ENCODE results near the gene PRRC2A. TPM values are rescaled to one million over a fixed set of nuclear protein-coding genes. Genes with fewer than 3 reads are reported as not detected.

Gene PRRC2A
- polyA plus RNA-seq, 1 donor from 2014 or later = 39.9 TPM

DNA sequence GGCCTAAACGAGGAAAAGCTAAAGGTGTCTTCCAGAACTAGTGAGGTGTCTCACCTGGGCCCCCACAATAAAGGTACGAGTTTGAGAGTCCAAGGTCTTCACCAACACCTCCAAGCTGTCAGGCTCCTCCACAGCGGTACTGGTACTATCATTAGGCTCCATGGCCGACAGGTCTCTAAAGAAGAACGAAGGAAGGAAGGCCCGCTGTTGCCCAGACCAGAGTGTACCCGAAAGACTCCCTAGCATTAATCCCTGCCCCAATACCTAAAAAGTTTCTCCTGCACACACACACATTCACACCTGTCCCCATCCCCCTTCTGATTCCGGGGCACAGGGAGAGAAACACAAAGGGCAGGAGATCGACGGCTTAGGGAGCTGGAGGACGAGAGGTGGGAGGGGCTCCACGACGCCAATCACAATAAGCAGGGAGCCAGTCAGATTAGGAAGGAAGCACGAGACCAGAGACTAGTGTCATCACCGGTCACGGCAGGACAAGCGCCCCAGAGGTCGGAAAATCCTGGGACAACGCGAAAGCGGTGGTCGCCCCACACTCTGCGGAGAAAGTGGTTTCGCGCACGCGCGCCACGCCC lies 31.2 kb downstream of the PRRC2A start:
- Histone ChIP-seq H3K9me3 (ENCODE audit: low read length) (no peaks in the 10 kb centered on the region), H3K27me3 (ENCODE audit: insufficient read depth, low read depth, low read length) (no peaks in the 10 kb centered on the region), H3K36me3 (ENCODE audit: insufficient read depth, low read length) (no peaks in the 10 kb centered on the region), H3K9ac (ENCODE audit: low read length) (peak overlapping the region; percentile 90), H4K20me1 (ENCODE audit: insufficient read depth) (no peaks in the 10 kb centered on the region), H3K79me2 (replicated peaks; ENCODE audit: insufficient read depth, low read length) (peaks cover 31% of the 10 kb centered on the region), H3K27ac (ENCODE audit: low read length) (peak overlapping the region; percentile 98), H3K9me2 (ENCODE audit: insufficient read depth, low read length) (no peaks in the 10 kb centered on the region), H3K4me3 (ENCODE audit: low read length) (peak overlapping the region; percentile 72), H2AFZ (ENCODE audit: low read depth, low read length) (peak overlapping the region; percentile 56), H3K4me2 (ENCODE audit: low read length) (peak overlapping the region; percentile 99), H3F3A (ENCODE audit: insufficient read depth, low read length, poor library complexity, severe bottlenecking) (peaks cover 3% of the 10 kb centered on the region)
- no peak for TF ChIP-seq EP300 (conservative IDR thresholded peaks at IDR 0.05; ENCODE audit: poor library complexity, severe bottlenecking)
- TF ChIP-seq POLR2AphosphoS5 (IDR thresholded peaks at IDR 0.05) = peak; percentile 67
- peak; percentile 65 for TF ChIP-seq TAF1 (IDR thresholded peaks at IDR 0.05; ENCODE audit: low read depth)
- TF ChIP-seq, protein P1, sequence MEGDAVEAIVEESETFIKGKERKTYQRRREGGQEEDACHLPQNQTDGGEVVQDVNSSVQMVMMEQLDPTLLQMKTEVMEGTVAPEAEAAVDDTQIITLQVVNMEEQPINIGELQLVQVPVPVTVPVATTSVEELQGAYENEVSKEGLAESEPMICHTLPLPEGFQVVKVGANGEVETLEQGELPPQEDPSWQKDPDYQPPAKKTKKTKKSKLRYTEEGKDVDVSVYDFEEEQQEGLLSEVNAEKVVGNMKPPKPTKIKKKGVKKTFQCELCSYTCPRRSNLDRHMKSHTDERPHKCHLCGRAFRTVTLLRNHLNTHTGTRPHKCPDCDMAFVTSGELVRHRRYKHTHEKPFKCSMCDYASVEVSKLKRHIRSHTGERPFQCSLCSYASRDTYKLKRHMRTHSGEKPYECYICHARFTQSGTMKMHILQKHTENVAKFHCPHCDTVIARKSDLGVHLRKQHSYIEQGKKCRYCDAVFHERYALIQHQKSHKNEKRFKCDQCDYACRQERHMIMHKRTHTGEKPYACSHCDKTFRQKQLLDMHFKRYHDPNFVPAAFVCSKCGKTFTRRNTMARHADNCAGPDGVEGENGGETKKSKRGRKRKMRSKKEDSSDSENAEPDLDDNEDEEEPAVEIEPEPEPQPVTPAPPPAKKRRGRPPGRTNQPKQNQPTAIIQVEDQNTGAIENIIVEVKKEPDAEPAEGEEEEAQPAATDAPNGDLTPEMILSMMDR (IDR thresholded peaks at IDR 0.05; ENCODE audit: poor library complexity, severe bottlenecking) = no peak
- TF ChIP-seq EZH2 (IDR thresholded peaks at IDR 0.05; ENCODE audit: borderline replicate concordance, insufficient read depth, low read length, poor library complexity, severe bottlenecking) = no peak
- no peak for TF ChIP-seq RAD21 (conservative IDR thresholded peaks at IDR 0.05)
- no peak for TF ChIP-seq MXI1 (conservative IDR thresholded peaks at IDR 0.05; ENCODE audit: poor library complexity, severe bottlenecking)
- TF ChIP-seq, protein P2, sequence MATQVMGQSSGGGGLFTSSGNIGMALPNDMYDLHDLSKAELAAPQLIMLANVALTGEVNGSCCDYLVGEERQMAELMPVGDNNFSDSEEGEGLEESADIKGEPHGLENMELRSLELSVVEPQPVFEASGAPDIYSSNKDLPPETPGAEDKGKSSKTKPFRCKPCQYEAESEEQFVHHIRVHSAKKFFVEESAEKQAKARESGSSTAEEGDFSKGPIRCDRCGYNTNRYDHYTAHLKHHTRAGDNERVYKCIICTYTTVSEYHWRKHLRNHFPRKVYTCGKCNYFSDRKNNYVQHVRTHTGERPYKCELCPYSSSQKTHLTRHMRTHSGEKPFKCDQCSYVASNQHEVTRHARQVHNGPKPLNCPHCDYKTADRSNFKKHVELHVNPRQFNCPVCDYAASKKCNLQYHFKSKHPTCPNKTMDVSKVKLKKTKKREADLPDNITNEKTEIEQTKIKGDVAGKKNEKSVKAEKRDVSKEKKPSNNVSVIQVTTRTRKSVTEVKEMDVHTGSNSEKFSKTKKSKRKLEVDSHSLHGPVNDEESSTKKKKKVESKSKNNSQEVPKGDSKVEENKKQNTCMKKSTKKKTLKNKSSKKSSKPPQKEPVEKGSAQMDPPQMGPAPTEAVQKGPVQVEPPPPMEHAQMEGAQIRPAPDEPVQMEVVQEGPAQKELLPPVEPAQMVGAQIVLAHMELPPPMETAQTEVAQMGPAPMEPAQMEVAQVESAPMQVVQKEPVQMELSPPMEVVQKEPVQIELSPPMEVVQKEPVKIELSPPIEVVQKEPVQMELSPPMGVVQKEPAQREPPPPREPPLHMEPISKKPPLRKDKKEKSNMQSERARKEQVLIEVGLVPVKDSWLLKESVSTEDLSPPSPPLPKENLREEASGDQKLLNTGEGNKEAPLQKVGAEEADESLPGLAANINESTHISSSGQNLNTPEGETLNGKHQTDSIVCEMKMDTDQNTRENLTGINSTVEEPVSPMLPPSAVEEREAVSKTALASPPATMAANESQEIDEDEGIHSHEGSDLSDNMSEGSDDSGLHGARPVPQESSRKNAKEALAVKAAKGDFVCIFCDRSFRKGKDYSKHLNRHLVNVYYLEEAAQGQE (IDR thresholded peaks at IDR 0.05; ENCODE audit: borderline replicate concordance) = peak; percentile 62
- no peak for TF ChIP-seq SMC3 (conservative IDR thresholded peaks at IDR 0.05; ENCODE audit: poor library complexity)

DNA sequence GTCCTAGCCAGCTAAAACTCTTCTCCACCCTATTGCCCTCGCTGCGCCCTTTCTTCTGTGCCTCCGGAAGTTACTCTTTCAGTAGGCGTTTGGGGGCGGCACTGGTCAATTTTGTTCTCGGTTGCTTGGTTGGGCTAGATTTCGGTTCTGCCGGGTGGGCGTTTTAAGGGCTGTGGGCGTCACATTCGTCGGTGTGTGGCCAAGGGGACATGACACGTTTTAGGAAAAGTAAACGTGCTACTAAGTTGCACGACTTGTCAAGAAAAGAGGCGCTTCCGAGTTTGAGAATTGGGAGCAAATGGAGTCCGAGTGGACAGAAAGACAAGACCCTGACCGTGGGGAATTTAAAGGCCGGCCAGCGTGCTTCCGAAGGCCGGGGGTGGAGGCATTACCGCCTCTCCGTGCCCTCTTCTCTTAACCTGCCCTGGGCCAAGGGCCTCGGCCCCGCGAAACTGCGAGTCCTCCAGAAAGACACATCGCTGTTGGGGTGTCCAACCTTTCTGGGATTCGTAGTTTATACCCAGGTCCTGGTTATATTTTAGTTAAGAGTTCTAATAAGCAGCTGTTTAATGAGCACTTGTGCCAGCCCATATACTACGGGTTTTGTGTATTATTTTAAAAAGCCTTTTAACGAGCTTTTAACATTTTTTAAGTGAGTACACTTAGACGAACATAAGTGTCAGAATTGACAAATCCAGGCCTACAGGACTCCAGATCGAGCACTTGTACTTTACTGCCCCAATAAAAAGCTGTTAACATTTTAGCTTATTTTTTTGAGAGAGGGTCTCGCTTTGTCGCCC lies 32.6 kb downstream of the PRRC2A start:
- Histone ChIP-seq H3K4me3 (ENCODE audit: low read length) (peak overlapping the region; percentile 72), H3K36me3 (ENCODE audit: insufficient read depth, low read length) (no peaks in the 10 kb centered on the region), H3K9me3 (ENCODE audit: low read length) (no peaks in the 10 kb centered on the region), H3K27ac (ENCODE audit: low read length) (peak overlapping the region; percentile 98), H3K9ac (ENCODE audit: low read length) (peak overlapping the region; percentile 90), H3K9me2 (ENCODE audit: insufficient read depth, low read length) (no peaks in the 10 kb centered on the region), H4K20me1 (ENCODE audit: insufficient read depth) (no peaks in the 10 kb centered on the region), H3F3A (ENCODE audit: insufficient read depth, low read length, poor library complexity, severe bottlenecking) (peaks cover 3% of the 10 kb centered on the region), H2AFZ (ENCODE audit: low read depth, low read length) (peak overlapping the region; percentile 66), H3K27me3 (ENCODE audit: insufficient read depth, low read depth, low read length) (no peaks in the 10 kb centered on the region), H3K79me2 (replicated peaks; ENCODE audit: insufficient read depth, low read length) (peaks cover 30% of the 10 kb centered on the region), H3K4me2 (ENCODE audit: low read length) (peak overlapping the region; percentile 95)
- no peak for TF ChIP-seq POLR2AphosphoS5 (IDR thresholded peaks at IDR 0.05)
- peak; percentile 82 for TF ChIP-seq MXI1 (conservative IDR thresholded peaks at IDR 0.05; ENCODE audit: poor library complexity, severe bottlenecking)
- no peak for TF ChIP-seq SMC3 (conservative IDR thresholded peaks at IDR 0.05; ENCODE audit: poor library complexity)
- TF ChIP-seq, protein P2 (IDR thresholded peaks at IDR 0.05; ENCODE audit: borderline replicate concordance) = peak; percentile 3
- peak; percentile 15 for TF ChIP-seq RAD21 (conservative IDR thresholded peaks at IDR 0.05)
- TF ChIP-seq, protein P1 (IDR thresholded peaks at IDR 0.05; ENCODE audit: poor library complexity, severe bottlenecking) = peak; percentile 56
- no peak for TF ChIP-seq TAF1 (IDR thresholded peaks at IDR 0.05; ENCODE audit: low read depth)
- TF ChIP-seq EZH2 (IDR thresholded peaks at IDR 0.05; ENCODE audit: borderline replicate concordance, insufficient read depth, low read length, poor library complexity, severe bottlenecking) = no peak
- TF ChIP-seq EP300 (conservative IDR thresholded peaks at IDR 0.05; ENCODE audit: poor library complexity, severe bottlenecking) = no peak

All from neural cell (in vitro differentiated cells).